NOMO-1 treated with dmso at 0.1 percent for 144 hours (cell line): ENCODE measurements around the gene SERPINH1.

ENCODE experiments used
- DNase-seq: peaks from one replicate; lab custom pipeline; 2025; ENCODE audit not compliant: unreplicated experiment; lab: John Stamatoyannopoulos, UW

The SERPINH1 gene

DNA sequence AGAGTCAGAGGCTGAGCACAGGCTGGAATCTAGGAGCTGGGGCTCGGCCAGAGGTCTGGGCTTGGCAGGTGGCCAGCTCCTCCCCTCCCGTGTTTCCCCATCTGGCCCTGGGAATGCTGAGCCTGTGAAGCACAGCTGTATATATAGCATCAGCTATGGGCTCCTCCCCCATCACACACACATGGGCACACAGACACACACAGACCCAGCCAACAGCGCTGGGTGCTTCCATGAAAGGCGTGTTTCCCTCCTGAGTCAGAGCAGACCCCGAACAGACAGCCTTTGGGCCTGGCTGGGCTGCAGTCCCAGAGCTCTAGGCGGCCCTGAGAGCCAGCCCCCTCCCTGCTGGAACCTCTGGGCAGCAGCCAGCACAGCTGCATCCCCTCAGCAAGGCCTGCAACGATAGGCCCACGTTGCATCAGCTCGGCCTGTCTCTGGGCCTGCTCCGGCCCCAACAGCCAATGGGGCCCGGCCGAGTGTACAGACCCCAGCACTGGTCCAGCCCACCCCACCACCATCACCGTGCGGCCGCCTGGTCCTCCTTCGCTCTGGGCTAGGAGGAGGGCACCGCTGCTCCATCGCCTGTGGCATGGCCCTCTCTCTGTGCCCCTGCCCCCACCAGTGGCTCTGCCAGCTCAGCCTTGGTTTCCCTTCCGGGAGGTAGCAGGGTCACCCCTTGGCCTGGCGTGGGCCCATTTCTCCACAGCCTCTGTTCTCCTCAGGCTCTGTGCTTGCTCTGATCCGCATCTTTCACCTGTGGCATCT is 7.6 kb upstream of the SERPINH1 start:
- DNase-seq, result no peak

DNA sequence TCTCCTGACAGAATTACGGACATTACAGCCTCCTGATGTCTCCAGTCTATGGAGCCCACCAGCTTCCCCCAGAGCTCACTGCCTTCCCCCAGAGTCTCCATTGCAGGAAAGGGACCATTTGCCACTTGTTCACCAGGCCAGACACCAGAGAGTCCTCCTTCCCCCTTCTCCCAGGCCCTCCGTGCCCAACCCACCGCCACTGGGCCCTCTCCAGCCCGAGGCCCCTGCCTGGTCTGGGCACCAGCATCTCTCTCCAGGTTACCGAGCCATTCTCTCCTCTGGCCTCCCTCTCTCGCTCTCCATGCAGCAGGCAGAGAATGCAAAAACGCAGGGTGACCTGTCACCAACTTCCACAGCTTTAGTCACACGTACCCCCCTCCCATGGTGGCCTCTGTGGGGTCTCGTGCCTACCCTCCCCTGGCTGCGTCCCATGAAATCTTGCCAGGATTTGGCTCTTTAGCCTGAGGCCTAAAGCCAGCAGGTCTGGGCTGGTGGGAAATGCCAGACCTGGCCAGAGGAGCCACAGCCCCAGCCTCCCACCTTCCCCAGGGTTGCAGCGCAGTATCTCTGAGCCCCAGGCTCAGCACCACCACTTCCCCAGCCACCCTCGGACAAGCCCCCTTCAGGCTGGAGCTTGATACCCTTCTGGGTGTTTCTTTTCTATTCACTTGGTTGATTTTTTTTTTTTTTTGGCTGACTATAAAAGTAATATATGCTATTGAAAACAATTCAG is 6.8 kb upstream of the SERPINH1 start:
- no peak for DNase-seq

DNA sequence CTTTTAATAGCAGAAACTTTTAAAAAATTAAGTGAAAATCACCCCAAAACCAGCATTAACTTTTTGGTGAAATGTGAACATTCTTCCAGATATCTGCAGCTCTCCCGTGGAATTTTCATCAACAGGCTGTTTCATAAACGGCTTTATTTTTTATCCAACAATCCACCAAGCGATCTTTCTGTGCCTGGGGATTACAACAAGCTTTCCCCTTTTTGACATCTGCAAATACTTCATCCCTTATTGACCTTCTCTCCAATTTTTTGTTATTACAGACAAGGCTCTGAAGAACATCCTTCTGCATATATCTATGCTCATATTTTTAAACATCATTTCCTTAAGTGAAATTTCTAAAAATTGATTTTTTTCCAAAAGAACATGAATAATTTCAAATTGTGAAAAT is 5.8 kb upstream of the SERPINH1 start:
- DNase-seq, result no peak

DNA sequence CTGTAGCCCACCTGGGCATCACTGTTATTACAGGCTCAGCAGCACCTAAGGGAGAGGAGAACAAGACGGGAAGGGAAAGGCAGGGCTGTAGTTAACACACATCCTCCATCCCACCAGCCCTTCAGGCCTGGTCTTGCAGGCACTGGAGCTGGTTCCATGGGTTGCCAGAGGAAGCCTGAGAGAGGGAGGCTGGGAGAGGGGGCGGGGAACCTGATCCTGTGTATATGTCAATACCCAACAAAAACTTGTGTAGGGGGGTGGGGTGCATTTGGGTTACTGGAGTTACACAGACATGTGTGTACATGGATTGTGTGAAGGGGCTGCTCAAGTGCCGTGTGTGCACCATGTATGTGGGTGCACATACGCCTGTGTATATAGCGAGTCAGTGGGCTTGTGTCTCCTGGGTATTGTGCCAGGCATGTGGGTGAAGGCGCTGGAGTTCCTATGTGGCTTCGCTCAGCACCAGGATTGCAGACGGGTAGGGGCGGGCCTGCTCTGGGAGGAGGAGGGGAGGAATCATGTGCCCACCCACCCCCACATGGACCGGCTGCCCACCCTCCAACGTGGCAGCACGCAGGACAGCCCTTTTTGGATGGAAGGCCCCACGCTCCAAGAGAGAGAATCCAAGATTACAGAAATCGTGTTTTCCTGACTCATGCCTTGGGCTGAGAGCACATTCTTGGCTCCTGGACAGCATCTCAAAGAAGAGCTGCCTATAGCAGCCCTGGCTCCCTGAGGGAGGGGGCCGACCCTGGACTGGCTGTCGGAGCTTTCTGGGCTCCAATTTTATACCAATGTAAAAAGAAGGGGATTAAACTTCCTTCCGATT is 4.2 kb upstream of the SERPINH1 start:
- DNase-seq, result no peak

DNA sequence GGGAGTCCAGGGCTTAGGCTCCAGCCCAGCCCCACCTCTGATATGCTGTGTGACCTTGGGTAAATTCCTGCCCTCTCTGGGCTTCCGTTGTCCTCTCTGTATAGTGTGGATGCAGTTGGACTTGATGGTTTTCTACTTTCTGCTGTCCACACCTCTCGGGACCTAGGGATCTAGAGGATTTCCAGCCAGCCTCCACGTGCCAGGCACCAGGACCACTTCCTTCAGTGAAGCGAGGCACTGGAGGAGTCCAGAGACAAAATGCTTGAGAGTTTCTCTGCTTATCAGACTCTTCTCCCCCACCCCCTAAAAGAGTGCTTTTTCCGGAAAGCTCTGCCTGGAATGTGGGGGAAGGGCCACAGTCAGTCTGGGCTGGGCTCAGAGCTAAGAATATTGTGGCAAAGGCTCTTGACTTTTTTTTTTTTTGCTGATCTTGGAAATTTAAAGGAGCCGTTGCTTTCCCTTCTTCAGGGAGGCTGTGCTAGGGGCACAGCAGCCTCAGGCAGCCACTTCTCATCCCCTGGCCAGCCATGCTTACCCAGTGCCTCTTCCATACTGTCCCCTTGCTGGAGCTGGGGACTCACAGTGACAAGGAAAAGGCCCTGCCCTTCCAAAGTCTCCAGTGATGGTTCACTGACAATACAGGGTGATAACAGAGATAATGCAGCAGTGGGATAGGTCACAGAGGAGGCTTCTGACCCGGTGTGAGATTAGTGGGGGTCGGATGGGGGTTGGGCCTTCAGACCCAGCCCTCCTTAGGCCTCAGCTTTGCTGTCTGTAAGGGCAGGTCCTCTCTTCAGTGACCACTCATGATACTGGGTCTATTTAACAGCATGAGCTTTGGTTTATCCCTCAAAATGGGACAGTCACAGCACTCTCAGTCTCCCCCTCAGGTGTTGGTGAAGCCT is 2.9 kb upstream of the SERPINH1 start:
- no peak for DNase-seq

DNA sequence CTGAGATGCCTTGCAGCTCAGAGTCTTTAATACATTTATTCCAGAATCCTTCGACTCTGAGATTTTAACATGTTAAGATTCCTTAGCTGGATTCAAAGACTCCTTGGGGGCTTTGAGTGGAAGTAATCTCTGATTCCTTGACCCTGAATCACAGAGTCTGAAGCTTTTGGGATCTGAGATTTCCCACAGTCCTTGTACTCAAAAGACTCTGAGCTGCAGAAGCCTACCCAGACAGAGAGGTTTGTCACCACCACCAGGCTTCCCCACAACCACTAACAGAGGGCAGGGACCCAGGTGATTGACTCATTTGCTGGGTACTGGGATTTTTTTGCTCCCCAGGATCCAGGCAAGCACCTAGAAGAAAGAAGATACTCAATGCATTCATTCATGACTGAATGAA is 1.4 kb upstream of the SERPINH1 start:
- no peak for DNase-seq

DNA sequence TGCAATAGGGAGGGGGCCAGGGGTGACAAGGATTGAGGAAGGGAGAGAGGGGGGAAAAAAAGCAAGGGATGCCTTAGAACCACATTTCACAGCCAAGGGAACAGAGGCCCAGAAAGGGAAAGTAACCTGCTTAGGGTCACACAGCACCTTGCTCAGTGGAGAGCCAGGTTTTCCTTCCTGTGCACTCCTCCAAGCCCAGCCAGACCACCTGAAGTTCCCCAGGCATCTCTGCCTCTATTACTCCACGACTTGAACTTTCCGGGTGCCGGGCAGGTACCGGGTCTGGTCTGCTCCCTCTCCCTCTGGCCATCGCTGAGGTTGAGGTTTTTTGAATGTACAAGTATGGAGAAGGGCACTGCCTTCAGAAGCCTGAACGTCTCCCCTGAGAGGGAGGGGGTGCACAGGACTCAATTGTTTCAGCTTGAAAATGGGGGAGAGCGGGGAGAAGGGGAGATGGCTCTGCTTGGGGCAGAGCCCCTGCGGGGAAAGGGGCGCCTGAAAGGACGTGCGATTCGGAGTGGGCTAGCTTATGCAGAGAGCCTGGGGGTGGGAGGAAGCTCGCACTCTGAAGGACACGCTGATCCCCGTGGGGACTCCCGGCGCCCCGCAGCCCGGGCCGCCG is 516 bp upstream of the SERPINH1 start:
- DNase-seq, result no peak

DNA sequence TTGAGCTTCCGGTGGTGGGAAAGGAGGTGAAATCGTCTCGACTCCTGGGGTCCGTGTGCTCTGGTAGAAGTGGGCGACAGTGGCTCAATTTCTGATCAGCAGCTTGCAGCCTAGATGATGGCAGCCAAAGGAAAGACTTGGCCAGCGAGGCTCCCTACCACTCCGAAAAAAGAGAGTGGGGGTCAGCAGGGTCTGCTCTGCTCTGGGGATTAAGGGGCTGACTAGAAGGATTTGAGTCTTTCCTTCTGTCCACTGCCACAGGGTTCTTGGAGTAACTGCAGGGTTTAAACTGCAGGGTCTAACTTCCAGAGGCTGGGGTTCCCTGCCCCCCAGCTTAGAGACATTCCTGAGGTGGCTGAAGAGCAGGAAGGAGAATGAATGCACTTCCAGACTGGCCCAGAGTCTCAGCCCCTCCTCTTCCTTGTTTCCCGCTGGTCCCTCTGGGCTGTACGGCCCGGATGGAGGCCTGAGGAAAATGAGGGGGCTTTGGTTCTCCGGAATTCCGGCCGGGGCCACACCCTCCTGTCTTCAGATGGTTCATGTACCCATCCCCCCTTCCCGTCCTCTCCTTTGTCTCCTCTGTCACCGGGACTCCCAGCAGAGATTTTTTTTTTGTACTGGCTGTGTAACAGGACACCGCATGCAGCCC is 907 bp downstream of the SERPINH1 start:
- no peak for DNase-seq

DNA sequence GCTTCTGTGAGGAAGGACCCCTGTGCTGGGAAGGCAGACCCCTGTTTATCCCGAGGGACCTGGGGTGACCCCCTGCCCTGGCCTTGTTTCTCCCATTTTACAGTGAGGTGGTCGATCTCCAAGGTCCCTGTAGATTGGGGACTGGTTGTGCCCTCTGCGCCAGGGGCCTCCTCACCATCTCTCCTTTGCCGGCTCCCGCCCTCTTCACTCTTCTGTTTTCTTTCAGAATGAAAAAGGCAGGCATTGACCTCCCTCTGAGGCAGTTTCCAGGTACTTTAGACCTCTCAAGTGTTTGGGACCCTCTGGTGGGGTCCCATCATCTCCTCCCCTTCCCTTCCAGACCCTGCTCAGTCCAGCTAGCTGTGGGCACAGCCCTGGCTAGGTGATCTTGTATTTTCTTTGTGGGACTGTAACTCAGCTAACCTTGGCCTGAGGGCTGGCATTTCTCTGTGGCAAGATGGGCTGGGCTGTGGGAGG is 1.5 kb downstream of the SERPINH1 start:
- DNase-seq, result no peak

DNA sequence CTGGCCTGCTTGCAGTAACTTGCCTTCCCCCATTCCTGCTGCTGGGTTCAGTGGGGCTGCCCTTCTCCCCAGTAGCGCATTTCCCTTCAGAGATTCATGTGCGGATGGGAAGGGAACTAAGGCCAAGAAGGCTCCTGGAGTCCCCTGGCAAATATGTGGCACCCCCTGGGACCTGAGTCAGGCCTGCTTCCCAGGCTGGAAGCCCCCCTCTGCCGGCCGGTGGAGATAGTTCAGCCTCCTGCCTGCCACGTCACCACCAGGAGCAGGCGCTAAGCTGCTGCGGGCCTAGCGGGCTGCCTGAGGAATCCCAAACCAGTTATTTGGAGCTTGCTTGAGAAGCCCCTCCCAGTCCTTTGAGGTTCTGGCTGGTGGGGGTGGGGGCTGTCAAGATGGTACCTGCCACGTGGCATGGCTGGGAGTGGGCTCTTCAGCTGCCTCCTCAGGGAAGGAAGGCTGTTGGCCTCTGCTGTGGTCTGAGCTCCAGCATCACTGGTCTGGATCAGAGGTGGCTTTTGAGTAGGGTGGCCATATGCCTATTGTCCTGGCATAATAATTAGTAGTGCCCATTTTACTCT is 2.0 kb downstream of the SERPINH1 start:
- no peak for DNase-seq

DNA sequence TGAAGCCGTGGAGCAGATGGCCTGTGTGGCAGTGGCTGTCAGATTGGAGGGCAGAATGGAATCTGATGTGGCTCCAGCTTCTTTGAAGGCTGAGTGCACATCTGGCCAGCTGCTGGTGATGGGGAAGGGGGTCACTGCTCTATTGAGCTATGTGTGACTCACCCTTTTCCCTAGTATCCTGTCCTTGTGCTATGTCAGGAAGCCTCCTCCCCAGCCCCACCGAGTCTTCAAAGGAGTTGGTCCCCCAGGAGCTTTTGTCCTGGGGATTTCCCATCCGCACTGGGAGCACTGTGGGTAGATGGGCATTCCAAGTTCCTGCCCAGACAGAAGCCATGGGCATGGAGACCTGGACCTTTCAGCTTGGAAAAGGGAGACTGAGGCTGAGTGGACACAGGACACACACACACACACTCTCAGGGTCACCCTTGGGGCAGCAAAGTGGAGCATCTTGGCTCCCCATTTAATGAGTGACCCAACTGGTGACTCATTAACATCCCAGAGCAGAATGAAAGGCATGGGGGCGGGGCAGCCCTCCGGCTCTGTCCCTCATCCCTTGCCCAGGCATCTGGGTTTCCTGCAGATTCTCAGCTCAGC is 3.3 kb downstream of the SERPINH1 start:
- no peak for DNase-seq

DNA sequence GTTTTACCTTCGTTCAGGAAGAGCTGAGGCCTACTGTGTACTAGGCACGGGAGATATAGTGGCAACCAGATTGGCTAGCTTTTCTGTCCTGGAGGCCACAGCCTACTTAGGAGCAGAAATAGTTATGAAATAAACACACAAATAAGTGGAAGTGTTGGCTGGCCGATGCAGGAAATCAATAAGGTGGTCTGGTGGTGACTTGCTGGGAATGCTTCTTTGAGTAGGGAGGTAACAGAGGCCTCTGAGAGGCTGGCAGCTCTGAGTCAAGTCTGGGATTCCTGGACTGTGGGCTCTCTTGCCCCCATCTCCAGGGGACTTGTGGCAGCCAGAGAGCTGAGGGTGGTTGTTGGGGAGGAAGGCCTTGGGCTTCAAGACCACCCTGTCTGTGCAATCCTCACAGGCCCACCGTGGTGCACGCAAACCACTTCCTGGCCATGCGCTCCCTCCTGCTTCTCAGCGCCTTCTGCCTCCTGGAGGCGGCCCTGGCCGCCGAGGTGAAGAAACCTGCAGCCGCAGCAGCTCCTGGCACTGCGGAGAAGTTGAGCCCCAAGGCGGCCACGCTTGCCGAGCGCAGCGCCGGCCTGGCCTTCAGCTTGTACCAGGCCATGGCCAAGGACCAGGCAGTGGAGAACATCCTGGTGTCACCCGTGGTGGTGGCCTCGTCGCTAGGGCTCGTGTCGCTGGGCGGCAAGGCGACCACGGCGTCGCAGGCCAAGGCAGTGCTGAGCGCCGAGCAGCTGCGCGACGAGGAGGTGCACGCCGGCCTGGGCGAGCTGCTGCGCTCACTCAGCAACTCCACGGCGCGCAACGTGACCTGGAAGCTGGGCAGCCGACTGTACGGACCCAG is 4.1 kb downstream of the SERPINH1 start:
- DNase-seq, result no peak

DNA sequence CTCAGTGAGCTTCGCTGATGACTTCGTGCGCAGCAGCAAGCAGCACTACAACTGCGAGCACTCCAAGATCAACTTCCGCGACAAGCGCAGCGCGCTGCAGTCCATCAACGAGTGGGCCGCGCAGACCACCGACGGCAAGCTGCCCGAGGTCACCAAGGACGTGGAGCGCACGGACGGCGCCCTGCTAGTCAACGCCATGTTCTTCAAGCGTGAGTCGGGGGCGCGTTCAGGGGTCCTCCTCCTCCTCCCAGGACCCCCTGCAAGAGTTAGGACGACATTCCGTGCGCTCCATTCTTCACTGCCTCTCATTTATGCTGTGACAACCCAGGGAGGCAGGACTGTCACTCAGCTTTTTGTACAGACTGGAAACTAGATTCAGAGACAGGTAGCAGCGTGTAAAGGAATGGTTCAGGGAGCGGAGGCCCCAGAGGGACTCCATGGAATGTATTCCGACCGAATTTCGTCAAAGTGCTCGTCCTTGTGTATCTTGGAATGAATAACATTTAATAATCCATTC is 4.8 kb downstream of the SERPINH1 start:
- no peak for DNase-seq

DNA sequence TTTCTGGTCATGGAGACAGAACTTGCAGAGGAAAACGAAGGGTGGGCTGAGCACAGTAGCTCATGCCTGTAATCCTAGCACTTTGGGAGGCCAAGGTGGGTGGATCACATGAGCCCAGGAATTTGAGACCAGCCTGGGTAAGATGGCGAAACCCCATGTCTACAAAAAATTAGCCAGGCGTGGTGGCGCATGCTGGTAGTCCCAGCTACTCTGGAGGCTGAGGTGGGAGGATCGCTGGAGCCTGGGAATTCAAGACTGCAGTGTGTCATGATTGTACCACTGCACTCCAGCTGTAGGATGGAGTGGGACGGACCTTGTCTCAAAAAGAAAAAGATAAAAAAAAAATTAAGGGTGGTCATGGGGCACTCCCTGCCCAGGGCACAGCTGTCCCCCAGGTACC is 5.9 kb downstream of the SERPINH1 start:
- no peak for DNase-seq

DNA sequence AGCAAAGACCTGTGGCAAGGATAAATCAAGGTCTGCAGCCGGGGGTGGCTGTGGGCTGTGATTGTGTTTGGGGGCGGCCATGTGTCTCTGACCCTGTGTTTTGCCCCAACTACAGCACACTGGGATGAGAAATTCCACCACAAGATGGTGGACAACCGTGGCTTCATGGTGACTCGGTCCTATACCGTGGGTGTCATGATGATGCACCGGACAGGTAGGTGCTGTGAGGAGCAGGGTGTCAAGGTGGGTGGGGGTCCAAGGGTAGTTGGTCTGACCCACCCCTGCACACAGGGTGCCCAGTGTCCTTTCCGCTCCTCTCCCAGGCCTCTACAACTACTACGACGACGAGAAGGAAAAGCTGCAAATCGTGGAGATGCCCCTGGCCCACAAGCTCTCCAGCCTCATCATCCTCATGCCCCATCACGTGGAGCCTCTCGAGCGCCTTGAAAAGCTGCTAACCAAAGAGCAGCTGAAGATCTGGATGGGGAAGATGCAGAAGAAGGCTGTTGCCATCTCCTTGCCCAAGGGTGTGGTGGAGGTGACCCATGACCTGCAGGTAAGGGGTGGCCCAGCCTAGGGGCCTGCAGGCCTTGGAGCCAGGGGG is 6.7 kb downstream of the SERPINH1 start:
- DNase-seq, result no peak

DNA sequence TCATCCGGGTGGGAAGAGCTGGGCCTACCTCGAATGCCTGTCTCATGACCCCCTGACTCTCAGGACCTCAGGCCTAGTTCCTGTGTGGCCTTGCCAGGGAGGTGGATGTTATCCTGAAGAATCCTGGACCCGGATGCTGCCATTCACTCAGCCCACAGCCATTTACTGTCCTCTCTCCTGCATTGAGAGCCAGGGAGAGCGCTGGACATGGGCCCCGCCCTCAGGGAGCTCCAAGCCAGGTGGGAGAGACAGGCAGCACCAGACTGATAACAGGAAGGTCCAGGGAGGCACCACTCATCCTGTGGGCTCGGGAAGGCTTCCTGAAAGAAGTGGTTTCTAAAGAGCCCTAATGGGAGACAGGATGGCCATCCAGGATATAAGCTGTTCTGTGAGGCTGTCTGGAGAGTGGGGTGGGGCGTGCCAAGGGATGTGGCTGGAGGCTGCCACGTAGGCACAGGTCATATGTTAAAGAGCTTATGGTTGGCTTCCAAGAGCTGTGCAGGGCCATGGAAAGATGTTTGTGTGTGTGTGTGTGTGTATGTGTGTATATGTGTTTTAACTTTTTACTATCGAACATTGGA is 8.6 kb downstream of the SERPINH1 start:
- DNase-seq, result no peak

DNA sequence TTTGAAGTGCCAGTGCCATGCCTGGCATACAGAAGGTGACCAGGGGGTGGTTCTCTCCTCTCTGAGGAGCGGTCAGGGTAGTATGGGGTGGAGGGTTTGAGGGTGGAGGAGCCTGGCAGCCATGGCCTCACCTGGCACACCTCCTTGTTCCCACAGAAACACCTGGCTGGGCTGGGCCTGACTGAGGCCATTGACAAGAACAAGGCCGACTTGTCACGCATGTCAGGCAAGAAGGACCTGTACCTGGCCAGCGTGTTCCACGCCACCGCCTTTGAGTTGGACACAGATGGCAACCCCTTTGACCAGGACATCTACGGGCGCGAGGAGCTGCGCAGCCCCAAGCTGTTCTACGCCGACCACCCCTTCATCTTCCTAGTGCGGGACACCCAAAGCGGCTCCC is 9.6 kb downstream of the SERPINH1 start:
- no peak for DNase-seq
